Activated naive CD4-positive, alpha-beta T cell treated with anti-CD3 and anti-CD28 coated beads, Interleukin-2, amount 50 U/mL, for 16 hours (primary cell): ENCODE results near the gene PDZD7.
"Not testable (repeated sequence)": the region's sequence is repeated elsewhere in the genome, so short reads cannot be mapped to it uniquely, and the experiment has no call there.

Experiments
- DNase-seq: peaks from one replicate; pipeline ENCODE4 v3.0.0-alpha.2; 2020

PDZD7 gene

DNA sequence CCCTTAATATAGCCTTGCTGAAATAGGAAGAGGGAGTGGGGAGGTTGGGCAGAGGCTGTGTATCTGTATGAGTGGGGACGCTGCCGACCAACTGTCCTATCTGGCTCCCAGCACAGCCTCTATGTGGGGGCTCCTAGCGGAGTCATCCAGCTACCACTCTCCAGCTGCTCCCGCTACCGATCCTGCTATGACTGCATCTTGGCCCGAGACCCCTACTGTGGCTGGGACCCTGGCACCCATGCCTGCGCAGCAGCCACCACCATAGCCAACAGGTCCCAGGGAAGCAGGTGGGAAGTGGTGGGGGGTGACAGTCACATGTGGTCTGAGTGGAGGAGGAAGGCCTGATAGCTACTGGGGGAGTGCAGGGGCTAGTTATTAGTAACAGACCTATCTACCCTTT lies 50.2 kb downstream of the PDZD7 start:
- no peak for DNase-seq

DNA sequence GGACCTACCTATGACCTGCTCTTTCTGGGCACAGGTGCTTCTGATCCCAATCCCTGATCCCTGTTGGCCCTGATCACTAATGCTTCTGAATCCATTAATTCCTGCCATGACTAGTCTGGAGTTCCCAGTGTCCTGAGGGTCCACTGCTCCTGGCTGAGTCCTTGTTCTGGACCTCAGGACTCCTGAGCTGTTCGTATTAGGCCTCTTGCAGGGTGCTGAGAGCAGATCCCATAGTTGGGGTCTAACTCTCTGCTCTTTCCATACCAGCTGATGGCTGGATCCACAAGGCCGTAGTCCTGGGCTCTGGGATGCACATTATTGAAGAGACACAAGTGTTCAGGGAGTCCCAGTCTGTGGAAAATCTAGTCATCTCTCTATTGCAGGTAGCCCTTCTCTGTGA lies 50.6 kb downstream of the PDZD7 start:
- DNase-seq, result no peak

DNA sequence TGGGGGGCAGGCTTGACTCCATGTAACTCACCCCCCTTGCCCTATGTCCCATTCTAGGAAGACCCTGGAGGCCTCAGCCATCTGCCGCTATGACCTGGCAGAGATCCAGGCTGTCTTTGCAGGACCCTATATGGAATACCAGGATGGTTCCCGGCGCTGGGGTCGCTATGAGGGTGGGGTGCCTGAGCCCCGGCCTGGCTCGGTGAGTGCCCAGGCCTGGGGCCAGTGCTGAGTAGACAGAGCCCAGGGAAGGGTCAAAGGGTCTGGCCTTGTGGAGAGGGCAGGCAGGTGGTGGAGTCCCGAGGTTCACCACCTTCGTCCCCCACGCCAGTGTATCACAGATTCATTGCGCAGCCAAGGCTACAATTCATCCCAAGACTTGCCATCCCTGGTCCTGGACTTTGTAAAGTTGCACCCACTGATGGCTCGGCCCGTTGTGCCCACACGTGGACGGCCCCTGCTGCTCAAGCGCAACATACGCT lies 51.1 kb downstream of the PDZD7 start:
- DNase-seq, result no peak

DNA sequence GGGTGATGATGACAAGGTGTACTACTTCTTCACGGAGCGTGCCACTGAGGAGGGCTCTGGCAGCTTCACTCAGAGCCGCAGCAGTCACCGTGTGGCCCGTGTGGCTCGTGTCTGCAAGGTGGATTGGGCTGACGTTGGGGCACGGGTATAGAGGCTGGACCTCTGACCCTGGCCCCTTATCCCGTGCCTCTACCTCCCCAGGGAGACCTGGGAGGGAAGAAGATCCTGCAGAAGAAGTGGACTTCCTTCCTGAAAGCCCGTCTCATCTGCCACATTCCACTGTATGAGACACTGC lies 52.1 kb downstream of the PDZD7 start:
- DNase-seq, result no peak

DNA sequence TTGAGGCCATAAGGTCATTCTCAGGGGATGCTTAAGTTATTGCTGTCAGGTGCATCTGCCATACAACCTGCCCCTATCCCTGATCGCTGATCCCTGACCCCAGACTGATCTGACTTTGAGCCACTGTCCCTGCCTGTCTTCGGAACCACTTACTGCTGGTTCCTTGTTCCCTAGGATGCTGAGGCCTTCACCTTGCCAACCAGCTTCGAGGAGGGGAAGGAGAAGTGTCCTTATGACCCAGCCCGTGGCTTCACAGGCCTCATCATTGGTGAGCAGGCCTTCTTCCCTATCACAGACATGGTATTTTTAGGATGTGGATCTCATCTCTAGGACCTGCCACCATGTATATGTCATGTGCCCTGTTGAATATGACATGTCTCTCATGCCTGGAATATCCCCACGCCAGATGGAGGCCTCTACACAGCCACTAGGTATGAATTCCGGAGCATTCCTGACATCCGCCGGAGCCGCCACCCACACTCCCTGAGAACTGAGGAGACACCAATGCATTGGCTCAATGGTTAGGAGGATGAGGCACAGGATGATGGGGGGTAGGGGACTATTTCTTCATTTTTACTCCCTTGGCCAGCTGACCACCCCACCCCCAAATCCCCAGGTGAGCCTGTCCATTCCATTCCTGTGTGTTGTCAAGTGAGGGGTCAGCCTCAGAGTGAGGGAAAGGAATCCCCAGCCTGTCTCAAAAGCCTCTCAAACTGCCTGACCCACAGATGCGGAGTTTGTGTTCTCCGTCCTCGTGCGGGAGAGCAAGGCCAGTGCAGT lies 52.6 kb downstream of the PDZD7 start:
- no peak for DNase-seq

DNA sequence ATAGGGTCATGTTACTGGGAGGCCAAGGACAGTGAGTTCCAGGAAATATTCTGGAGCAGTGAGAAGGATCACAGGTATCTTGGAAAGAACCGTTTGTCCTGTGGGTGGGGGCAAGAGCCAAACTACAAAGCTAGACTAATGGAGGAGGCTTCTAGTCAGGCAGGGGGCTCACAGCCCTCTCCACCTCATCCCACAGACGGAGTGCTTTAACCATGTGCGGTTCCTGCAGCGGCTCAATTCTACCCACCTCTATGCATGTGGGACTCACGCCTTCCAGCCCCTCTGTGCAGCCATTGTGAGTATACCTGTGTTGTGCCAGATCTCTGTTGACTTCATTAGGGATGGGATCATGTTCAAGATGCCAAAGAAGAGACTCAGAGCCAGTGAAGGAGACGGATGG lies 53.5 kb downstream of the PDZD7 start:
- no peak for DNase-seq

DNA sequence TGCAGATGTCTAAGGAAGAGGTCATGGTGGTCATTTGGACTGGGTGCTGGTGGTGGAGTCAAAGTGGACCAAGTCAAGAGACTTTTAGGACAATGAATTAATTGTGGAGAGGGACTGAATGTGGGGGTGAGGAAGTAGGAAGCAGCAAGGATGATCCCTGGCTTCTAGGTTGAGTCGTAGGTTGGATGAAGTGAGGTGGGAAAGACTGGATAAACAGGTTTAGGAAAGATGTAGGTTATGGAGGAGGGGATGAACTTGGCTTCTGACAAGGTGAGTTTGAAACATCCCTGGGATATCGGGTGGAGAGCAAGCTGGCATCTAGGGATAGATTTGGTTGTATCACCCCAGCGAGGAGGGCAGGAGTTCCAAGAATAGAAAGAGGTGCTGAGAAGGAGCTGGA lies 54.0 kb downstream of the PDZD7 start:
- DNase-seq, result no peak

DNA sequence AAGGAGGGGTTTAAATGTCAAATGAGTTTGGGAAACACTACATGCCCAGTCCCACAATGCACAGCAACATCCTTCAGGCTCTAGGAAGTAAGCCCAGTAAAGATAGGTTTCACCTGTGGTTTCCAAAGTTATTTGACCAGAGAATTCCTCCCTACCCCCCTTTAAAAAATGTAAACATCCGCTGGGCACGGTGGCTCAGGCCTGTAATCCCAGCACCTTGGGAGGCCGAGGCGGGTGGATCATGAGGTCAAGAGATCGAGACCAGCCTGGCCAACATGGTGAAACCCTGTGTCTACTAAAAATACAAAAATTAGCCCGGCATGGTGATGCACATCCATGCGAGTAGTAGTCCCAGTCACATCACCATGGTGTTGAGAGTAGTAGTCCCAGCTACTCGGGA lies 55.5 kb downstream of the PDZD7 start:
- DNase-seq, result not testable (repeated sequence)

DNA sequence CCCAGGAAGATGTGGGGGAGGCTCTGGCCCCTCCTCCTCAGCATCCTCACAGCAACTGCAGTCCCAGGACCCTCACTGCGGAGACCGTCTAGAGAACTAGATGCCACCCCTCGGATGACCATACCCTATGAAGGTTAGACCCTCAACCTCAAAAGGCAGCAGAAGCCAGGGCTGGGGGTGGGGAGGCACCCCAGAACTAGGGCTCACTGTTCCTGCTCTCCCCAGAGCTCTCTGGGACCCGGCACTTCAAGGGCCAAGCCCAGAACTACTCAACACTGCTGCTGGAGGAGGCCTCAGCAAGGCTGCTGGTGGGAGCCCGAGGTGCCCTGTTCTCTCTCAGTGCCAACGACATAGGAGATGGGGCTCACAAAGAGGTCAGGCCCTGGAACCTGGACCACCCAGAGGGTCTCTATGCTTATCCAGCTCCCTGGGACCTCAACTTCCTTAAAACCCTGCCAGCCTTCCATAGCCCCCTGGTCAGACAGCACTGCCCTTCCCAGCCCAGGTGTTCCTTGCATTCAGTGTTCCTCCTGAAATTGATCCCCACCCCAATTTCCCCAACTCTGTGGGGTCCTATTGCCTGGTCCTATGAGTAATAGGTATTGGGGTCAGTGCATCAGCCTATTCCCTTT lies 57.9 kb downstream of the PDZD7 start:
- DNase-seq, result no peak

DNA sequence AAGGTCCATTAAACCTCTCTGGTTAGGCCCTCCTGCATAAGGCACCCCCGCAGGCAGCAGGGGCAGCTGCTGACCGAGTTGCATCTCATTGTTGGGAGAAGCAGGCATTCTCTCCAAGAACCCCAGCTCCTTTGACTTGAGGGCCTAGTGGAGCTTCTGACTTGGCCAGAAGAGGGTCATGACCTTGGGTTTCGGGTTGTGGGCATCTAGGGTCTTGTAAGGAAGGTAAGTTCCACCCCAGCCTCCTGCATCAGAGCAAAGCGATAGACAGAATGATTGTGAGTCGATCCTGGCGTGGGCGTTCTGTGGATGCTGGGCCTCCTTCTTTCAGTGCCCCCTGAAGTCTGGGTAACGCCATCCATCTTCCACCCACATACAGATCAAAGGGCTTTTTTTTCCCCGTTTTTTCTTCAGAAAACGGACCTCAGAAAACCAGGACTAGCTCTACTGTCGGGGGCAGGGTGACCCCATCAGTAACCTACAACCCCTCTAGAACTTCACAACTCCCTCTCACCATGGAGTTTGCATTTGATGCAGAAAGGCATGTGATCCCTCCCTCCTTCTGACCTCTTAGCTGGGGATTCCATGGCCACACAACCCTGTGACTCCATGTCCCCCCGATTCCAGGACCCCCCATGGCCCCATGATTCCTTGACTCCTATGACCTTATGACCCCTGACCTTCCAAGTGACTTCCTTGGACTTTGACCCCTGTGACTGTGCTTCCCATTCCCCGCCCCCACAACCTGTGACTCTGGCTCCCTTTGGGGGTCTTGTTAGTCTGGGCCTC lies 58.6 kb downstream of the PDZD7 start:
- DNase-seq, result no peak

DNA sequence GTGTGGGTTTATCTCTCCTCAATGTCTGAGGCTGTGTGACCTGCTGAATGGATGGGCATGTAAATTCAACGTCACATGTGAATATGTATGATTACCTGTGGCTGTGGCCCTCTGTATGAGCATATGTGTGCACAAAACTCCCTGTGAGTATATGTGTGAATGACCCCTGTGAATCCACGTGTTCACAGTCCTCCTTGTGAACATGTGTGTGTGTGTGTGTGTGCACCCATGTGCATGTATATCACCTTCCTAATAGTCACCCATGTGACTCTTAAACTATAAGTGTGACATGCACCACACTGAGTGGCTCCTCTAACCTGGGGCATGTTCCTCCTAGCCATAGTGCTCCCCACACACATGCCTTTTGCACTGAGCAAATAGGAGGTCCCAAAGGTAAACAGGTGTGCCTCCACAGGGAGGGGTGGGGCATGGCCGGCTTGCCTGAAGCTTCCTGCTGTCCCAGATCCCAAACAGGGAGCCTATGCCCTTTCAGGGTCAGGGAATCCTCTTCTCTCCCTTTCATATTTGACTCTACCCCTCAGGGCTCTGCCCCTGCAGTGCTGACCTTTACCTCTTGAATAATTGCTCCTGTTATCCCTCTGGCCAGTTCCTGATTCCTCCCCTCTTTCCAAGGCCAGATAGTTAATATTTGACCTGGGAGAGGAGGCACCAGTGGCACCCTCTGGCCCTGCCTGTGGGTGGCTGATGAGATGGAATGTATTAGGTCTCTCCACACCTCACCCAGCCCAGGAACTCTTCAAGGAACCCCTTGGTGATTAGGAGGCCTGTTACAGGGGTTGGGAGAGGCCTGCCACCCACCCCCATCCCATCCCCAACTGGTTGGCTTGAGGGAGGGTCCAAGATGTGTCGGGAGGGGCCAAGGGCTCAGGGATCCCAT lies 59.8 kb downstream of the PDZD7 start:
- no peak for DNase-seq

DNA sequence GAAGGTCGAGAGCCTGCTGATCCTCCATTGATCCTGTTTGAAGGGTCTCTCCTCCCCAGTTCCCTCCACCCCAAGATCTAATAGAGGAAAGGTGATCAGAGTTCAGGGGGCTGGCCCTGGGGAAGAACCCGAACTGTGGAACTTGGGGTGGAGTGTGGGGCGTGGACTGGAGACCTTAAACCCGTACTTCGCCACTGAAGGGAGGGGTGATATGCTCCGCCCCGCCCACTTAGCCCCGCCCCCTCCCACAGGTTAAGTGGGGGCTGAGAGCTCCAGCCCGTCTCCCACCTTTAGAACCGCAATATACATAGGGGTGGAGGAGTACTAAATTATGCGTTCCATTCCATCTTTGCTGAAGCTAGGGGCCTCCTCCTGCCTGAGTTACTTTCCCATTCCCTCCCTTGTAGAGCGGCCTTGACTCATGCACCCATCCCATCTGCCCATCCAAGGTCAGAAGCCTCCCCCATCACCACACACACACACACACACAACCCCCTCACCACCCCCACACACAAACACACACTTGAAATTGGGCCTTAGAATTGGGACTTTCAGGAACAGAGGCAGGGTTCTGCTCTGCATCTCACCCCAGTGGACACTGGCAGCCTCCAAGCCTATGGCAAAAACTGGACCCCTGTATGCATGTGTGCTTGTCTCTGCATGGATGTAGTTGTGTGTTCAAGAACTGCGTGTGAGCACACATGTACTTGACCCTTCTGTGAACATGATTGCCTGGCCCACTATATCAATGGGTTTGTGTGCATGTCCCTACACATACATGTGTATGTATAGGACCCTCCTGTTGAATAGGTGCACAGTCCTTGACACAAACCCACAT lies 60.6 kb downstream of the PDZD7 start:
- DNase-seq, result peak; percentile 28

DNA sequence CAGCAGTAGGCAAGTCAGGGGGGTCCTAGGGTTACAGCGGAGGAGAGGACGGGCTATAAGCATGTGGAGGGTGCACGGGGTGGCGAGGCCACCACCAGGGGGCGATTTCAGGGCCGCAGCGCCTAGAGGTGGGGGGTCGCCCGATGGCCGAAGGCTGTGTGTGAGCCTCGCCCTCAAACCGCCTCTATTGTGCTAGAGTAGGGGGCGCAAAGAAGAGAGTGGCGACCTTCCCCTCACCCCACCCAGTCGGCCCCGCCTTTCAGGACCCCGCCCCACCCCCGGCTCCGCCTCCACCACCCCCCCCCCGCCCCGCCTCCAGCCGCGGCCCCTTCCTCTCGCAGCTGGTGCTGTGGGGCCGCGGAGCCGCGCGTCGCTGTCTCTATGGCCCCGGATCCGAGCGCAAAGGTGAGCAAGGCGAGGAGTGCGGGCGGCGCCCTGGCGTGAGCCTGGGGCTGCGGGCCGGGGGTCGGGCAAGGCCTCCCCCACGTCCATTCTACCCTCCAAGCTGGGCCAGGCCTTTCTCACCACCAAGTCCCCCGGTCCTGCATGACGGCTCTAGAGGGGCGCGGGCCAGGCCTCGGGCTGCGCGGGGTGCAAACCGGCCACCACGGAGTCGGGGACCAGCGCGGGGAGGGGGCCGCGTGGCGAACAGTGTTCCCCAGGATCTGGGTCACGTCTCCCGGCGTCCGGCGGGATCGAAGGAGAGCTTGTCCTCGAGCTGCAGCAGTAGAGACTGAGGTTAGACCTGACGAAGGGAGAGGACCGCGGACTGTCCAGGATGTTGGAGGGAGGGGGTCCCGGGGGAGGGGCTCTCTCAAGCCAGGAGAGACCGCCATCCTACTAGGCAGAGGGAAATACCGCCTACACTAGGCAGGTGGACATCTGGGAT lies 61.5 kb downstream of the PDZD7 start, which contains the start of gene SEMA4G:
SEMA4G (plus strand) TSS at position 318 of the 889 bp plus-strand sequence. CDS start 3,409 bp downstream, outside the sequence.
- DNase-seq, result peak; percentile 51

DNA sequence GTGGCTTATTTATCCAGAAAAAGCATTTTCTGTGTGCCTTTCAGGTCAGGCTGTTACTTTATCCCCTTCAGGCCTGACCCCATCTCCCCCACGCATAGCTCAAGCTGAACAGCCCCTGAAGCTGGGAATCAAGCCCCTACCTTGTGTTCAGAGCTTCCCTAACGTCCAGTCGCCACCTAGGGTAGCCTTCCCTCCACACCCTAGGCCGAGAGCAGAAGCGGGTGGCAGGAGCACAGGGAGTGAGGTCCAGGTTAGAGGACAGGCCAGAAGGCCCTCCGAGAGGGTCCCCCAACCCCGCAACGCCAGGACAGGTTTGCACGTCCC lies 62.1 kb downstream of the PDZD7 start:
- no peak for DNase-seq

DNA sequence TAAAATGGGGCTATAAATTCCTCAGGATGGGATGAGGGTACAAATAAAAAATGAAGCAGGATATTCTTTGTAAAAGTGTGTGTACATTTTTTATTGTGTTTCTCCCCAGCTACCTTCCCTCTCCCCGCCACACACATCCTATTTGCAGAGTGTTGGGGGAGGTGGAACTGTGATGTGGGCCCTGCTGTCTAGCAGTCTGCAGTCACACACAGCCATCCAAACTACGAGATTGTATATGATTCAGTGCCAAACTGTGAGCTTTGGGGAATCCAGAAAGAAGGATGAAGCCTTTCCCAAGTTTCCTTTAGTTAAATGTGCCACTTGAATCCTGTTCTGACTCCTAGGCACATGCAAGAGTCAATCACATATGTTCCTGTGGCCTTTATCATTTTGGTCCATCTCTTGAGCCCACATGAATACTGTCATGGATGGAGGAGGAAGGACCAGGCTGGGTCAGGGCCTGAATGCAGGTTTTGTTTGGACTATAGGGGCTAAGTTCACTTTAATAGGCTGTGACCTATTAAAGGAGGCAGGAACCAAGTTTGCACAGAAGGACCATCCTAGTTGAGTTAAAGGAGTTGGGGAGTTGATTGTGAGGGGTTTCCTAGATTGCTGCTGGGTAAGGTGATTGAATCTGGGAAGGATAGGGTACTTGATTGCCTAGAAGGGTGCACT lies 62.7 kb downstream of the PDZD7 start:
- DNase-seq, result no peak

DNA sequence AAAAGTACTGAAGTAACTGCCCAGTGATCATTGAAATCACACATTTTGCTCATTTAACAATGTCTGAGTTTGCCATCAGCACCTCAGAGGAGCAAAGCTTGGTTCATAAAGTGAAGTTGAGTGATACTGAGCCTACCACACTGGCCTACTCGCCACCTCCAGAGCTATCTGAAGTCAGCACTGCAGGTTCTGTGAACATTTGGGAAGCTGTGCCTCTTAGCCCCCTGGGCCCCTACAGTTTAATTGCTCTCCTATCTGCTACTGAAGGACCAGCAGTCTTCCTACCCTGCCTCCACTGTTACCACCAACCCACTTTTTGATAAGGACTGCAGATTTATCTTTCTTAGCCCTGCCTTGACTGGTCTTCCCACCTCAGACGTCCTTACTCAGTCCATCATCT lies 63.6 kb downstream of the PDZD7 start:
- DNase-seq, result no peak

DNA sequence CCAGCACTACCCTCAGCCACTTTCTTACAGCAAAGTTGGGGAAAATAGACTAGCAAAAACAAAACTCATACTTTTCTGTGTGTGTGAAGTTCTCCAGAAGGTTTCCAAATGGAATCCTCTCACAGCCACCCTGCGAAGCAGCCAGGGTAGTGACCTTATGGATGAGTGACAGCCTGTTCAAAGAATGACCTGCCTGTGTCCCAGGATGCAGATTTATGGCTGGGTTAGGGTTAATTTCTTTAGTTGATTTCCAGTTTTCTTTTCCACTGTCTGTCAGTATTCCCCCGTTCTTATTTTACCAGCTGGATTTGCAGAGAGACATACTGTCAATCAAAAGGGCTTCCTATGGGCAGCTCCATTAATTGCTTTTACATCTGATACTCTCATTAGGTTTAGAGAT lies 64.0 kb downstream of the PDZD7 start:
- DNase-seq, result no peak

DNA sequence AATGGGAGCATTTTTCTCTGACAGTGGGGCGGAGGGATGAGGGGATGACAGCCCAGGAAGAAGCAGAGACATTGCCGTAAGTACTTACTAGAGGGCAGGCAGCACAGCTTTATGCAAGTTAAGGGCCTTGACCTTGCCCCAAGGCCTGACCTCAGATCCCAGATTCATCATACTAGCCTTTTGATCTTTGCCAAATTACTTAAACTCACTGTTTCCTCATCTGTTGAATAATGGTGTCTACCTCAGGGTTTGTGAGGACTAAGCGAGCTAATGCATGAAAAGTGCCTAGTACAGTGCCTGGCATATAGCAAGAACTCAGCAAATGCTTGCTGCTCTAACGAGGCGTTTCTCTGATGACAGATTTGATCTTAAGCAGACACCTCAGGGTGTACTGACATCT lies 65.1 kb downstream of the PDZD7 start:
- DNase-seq, result no peak

DNA sequence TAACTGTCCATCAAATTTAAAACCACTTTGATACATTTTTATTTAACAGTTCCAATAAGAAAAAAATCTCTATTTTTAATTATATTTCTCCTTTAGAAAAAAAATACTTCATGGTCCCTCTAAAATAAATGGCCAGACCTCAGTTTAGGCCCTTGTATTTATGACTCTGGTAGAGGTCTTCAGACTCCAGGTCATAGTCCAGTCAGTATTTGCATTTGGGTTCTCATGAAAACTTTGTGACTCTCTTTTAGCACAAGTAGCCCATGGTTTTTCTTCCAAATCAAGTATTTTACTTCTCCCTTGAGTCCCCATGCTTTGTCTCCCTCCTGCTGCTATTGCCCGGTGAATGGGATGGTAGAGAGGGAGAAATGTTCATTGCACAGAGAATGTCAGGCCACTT lies 67.1 kb downstream of the PDZD7 start:
- DNase-seq, result no peak

DNA sequence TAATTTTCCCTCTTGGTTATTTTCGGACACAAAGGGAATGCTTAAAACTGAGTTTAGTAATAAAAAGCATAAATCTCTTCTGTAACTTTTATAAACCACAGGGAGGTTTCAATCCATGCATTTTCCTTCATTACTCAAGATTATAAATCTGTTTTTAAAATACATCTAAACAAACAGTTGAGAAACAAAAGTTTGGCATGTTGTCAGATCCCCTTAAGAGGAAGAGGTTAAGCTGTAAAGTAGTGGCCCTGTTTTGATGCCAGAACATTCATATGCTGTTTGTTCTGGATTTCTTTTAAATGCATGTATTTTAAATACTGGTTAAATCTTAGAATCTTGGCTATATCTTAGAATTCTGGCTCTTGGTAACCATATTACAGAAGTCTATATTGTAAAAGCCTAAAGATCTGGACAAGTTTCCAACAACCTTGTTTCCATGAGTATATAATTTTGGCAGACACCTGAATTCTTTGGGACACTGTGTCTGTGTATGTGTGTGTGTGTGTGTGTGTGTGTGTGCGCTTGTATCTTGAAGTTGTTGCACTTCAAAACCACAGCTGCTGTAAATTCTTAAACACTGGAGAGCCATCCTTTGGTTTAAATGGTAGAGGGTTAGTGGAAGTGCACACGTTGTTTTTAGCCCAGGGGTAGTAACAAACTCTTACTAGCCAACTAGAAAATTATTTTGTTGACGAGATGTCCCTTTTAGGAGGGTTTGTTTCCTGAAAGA lies 68.4 kb downstream of the PDZD7 start:
- no peak for DNase-seq
